CD14-positive monocyte (primary cell): ENCODE measurements around the gene LDLR. TPM values are rescaled to one million over a fixed set of nuclear protein-coding genes. Genes with fewer than 3 reads are reported as not detected.

Source experiments
- DNase-seq, 3 donors: peaks; one replicate each; pipeline ENCODE4 v3.0.0-alpha.2; 2011 to 2022
- H2AFZ ChIP-seq: 2 replicates; pipeline ENCODE4 v1.6.0; 2012; ENCODE audit warnings: mild to moderate bottlenecking, low read depth, low read length, inconsistent platforms; ENCODE audit not compliant: insufficient read depth, poor library complexity, severe bottlenecking
- H3K27ac ChIP-seq, 2 donors: 1 replicate in 1 of 2; 2 replicates in 1 of 2; pipeline ENCODE4 v1.5.1; 2012 to 2013; ENCODE audit warnings: low read length in 2 of 2, control low read depth in 1 of 2, inconsistent platforms in 1 of 2, low read depth in 1 of 2, mild to moderate bottlenecking in 1 of 2
- H3K27me3 ChIP-seq, 2 donors: one replicate each; pipeline versions ENCODE4 v1.6.0 to v1.6.1; 2011 to 2013; ENCODE audit warnings: low read length in 2 of 2; ENCODE audit not compliant: control insufficient read depth in 2 of 2, insufficient read depth in 2 of 2
- H3K36me3 ChIP-seq, 2 donors: replicated peaks in 1 of 2; 1 replicate in 1 of 2; 2 replicates in 1 of 2; pipeline versions ENCODE4 v1.5.1 to v1.6.1; 2012 to 2013; ENCODE audit warnings: low read length in 2 of 2, control low read depth in 1 of 2, inconsistent platforms in 1 of 2, mild to moderate bottlenecking in 1 of 2; ENCODE audit not compliant: insufficient read depth in 2 of 2, control insufficient read depth in 1 of 2
- H3K4me1 ChIP-seq, 2 donors: 1 replicate in 1 of 2; 2 replicates in 1 of 2; pipeline versions ENCODE4 v1.5.1 to v1.6.1; 2012 to 2013; ENCODE audit warnings: low read length in 2 of 2, control low read depth in 1 of 2, inconsistent platforms in 1 of 2, mild to moderate bottlenecking in 1 of 2, moderate library complexity in 1 of 2; ENCODE audit not compliant: insufficient read depth in 2 of 2, control insufficient read depth in 1 of 2
- H3K4me2 ChIP-seq: replicated peaks from 2 replicates; pipeline ENCODE3; 2012; ENCODE audit warnings: low read length, moderate library complexity, mild to moderate bottlenecking; ENCODE audit not compliant: poor library complexity, severe bottlenecking; ENCODE audit errors: extremely low read depth
- H3K4me3 ChIP-seq, 3 experiments: fragments of 200-600 bp in 1 of 3; sonication (generic) in 1 of 3; replicated peaks in 1 of 3; 1 replicate in 2 of 3; 2 replicates in 1 of 3; pipeline ENCODE4 v1.5.1; 2011 to 2013; ENCODE audit warnings: low read length in 3 of 3, mild to moderate bottlenecking in 3 of 3, control low read depth in 2 of 3, low read depth in 2 of 3, inconsistent platforms in 1 of 3, moderate library complexity in 1 of 3
- H3K79me2 ChIP-seq: 2 replicates; pipeline ENCODE4 v1.6.0; 2012; ENCODE audit warnings: mild to moderate bottlenecking, control low read depth, inconsistent platforms, low read length, moderate library complexity; ENCODE audit not compliant: insufficient read depth
- H3K9ac ChIP-seq: 2 replicates; pipeline ENCODE4 v1.6.0; 2017; ENCODE audit warnings: low read length, mild to moderate bottlenecking; ENCODE audit not compliant: insufficient read depth, poor library complexity, severe bottlenecking
- H3K9me3 ChIP-seq, 2 donors: replicated peaks in 1 of 2; 1 replicate in 1 of 2; 2 replicates in 1 of 2; pipeline versions ENCODE4 v1.5.1 to v1.6.1; 2012 to 2013; ENCODE audit warnings: low read length in 2 of 2, control low read depth in 1 of 2; ENCODE audit not compliant: control insufficient read depth in 1 of 2, insufficient read depth in 1 of 2
- H4K20me1 ChIP-seq: 2 replicates; pipeline ENCODE4 v1.6.0; 2012; ENCODE audit warnings: mild to moderate bottlenecking, low read length, control low read depth, moderate library complexity; ENCODE audit not compliant: insufficient read depth
- H3K27ac Mint-ChIP-seq, 7 donors: one replicate each; pipeline ENCODE4 v1.8.0; 2020; ENCODE audit warnings: mild to moderate bottlenecking in 7 of 7, mixed read lengths in 7 of 7, moderate library complexity in 6 of 7, inconsistent platforms in 2 of 7
- H3K27me3 Mint-ChIP-seq, 3 donors: one replicate each; pipeline ENCODE4 v1.8.0; 2021 to 2022; ENCODE audit warnings: low read depth in 3 of 3, mild to moderate bottlenecking in 3 of 3, mixed read lengths in 3 of 3, moderate library complexity in 3 of 3, inconsistent platforms in 1 of 3
- H3K36me3 Mint-ChIP-seq, 2 donors: one replicate each; pipeline ENCODE4 v1.8.0; 2020; ENCODE audit warnings: mixed read lengths in 2 of 2, inconsistent platforms in 1 of 2, mild to moderate bottlenecking in 1 of 2
- H3K4me1 Mint-ChIP-seq: one replicate; pipeline ENCODE4 v1.8.0; 2020; ENCODE audit warnings: mild to moderate bottlenecking, mixed read lengths
- H3K4me3 Mint-ChIP-seq, 2 donors: one replicate each; pipeline ENCODE4 v1.8.0; 2020; ENCODE audit warnings: mild to moderate bottlenecking in 2 of 2, mixed read lengths in 2 of 2, moderate library complexity in 1 of 2
- H3K9me3 Mint-ChIP-seq, 7 donors: one replicate each; pipeline ENCODE4 v1.8.0; 2020 to 2022; ENCODE audit warnings: mixed read lengths in 7 of 7, mild to moderate bottlenecking in 6 of 7, moderate library complexity in 6 of 7, inconsistent platforms in 2 of 7
- CTCF ChIP-seq: fragments of 200-600 bp; IDR thresholded peaks from one replicate; pipeline ENCODE4 v1.8.0; 2022; ENCODE audit warnings: antibody characterized with exemption, mild to moderate bottlenecking
- WGBS: methylation state at CpG from one replicate; pipeline ENCODE4 v1.1.5; 2013; ENCODE audit warnings: missing lambda C conversion rate; ENCODE audit not compliant: insufficient coverage; 5-methylcytosine and 5-hydroxymethylcytosine counted together
- intact Hi-C, 2 donors: fragments of 100-400 bp; cut with micrococcal nuclease; formaldehyde crosslinking; loops; one replicate each; pipeline versions ENCODE4 v1.15.0 to v1.15.1; 2023
- polyA plus RNA-seq, 3 donors: library from polyadenylated mRNA; depleted of rRNA in 1 of 3; unstranded in 2 of 3; stranded (reverse) in 1 of 3; fragments of 300-500 nt in 2 of 3; fragments of >200 nt in 1 of 3; fragmentation: Illumina TruSeq in 2 of 3; gene quantifications; 1 replicate in 2 of 3; 2 replicates in 1 of 3; pipeline ENCODE4 v1.2.3, GENCODE V29; 2012 to 2021

The LDLR gene
- polyA plus RNA-seq, 3 donors = 14.3 to 21.2 (median 19.8) TPM

DNA sequence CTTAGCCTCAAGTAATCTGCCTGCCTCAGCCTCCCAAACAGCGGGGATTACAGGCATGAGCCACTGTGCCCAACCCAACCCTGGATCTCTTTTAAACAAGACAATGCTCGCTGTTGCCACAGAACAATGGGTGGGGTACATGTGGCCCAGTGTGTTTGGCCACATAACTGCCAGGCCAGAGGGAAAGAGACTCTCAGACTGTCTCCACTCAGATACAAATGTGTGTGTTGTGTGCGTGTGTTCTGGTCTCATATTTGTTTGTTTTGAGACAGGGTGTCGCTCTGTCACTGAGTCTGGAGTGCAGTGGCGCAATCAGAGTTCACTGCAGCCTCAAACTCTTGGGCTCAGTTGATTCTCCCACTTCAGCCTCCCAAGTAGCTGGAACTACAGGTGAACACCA is 25.8 kb downstream of the LDLR start:
- H3K27ac Mint-ChIP-seq = peak overlapping the region in 3 of 7 donors; percentile 1 to 32 (median 27)
- H3K4me3 Mint-ChIP-seq = peak overlapping the region in 1 of 2 donors; percentile 16
- no peak for DNase-seq
- intact Hi-C loops = no loop called here
- no peaks in the 10 kb centered on the region for H3K4me1 Mint-ChIP-seq
- H3K4me2 ChIP-seq = no peak overlapping the region
- no peaks in the 10 kb centered on the region for H3K27me3 ChIP-seq
- no peak overlapping the region for H3K4me3 ChIP-seq
- no peak overlapping the region for H2AFZ ChIP-seq
- no peaks in the 10 kb centered on the region for H4K20me1 ChIP-seq
- TF ChIP-seq CTCF = no peak
- H3K79me2 ChIP-seq = no peaks in the 10 kb centered on the region
- peaks cover 0 to 3% (median 0%) of the 10 kb centered on the region in 7 donors for H3K9me3 Mint-ChIP-seq
- H3K27me3 Mint-ChIP-seq = peaks cover 0 to 2% (median 2%) of the 10 kb centered on the region in 3 donors
- peaks cover 75 to 99% of the 10 kb centered on the region in 2 donors for H3K36me3 Mint-ChIP-seq
- H3K36me3 ChIP-seq = peaks cover 66 to 97% of the 10 kb centered on the region in 2 donors
- 100% methylated on average over 3 of the region's 5 CpGs for WGBS
- no peak overlapping the region for H3K9ac ChIP-seq
- H3K9me3 ChIP-seq = no peaks in the 10 kb centered on the region
- H3K4me1 ChIP-seq = no peaks in the 10 kb centered on the region
- no peak overlapping the region for H3K27ac ChIP-seq

DNA sequence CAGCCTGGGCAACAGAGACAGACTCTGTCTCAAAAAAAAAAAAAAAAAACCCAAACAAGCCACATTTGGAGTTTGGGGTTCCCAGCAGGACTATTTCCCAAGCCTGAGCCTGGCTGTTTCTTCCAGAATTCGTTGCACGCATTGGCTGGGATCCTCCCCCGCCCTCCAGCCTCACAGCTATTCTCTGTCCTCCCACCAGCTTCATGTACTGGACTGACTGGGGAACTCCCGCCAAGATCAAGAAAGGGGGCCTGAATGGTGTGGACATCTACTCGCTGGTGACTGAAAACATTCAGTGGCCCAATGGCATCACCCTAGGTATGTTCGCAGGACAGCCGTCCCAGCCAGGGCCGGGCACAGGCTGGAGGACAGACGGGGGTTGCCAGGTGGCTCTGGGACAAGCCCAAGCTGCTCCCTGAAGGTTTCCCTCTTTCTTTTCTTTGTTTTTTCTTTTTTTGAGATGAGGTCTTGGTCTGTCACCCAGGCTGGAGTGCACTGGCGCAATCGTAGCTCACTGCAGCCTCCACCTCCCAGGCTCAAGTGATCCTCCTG is 26.7 kb downstream of the LDLR start:
- H3K36me3 ChIP-seq = peaks cover 67 to 97% of the 10 kb centered on the region in 2 donors
- DNase-seq = no peak
- intact Hi-C loops = no loop called here
- no peaks in the 10 kb centered on the region for H3K27me3 ChIP-seq
- Mint-ChIP-seq H3K4me1 (no peaks in the 10 kb centered on the region), H3K9me3 (peaks cover 0 to 3% (median 0%) of the 10 kb centered on the region in 7 donors), H3K4me3 (no peak overlapping the region), H3K27ac (peak overlapping the region in 1 of 7 donors; percentile 5), H3K27me3 (peaks cover 0 to 2% (median 2%) of the 10 kb centered on the region in 3 donors), H3K36me3 (peaks cover 77 to 99% of the 10 kb centered on the region in 2 donors)
- no peak overlapping the region for H3K27ac ChIP-seq
- no peak overlapping the region for H3K4me2 ChIP-seq
- H4K20me1 ChIP-seq = no peaks in the 10 kb centered on the region
- H3K4me3 ChIP-seq = no peak overlapping the region
- H3K4me1 ChIP-seq = no peaks in the 10 kb centered on the region
- H3K79me2 ChIP-seq = no peaks in the 10 kb centered on the region
- H3K9ac ChIP-seq = no peak overlapping the region
- TF ChIP-seq CTCF = no peak
- H2AFZ ChIP-seq = no peak overlapping the region
- no peaks in the 10 kb centered on the region for H3K9me3 ChIP-seq
- 100% methylated on average over 4 of the region's 11 CpGs for WGBS
